GM19193 (cell line): ENCODE results near the gene AKR1C2.
"Not testable (repeated sequence)": the region's sequence is repeated elsewhere in the genome, so short reads cannot be mapped to it uniquely, and the experiment has no call there.

Experiments used
- POLR2A ChIP-seq: IDR thresholded peaks from 4 replicates; pipeline ENCODE4 v1.6.1; 2011; ENCODE audit not compliant: insufficient read depth, insufficient read length; ENCODE audit errors: extremely low read depth

The AKR1C2 gene

GRCh38 chr10:4962876-4963814 lies 40.5 kb downstream of the AKR1C2 start, which contains the start of gene AKR1C1:
AKR1C1 (plus strand) TSS chr10:4963415; CDS start chr10:4963445, 30 bp downstream.
- not testable (repeated sequence) for TF ChIP-seq POLR2A

DNA sequence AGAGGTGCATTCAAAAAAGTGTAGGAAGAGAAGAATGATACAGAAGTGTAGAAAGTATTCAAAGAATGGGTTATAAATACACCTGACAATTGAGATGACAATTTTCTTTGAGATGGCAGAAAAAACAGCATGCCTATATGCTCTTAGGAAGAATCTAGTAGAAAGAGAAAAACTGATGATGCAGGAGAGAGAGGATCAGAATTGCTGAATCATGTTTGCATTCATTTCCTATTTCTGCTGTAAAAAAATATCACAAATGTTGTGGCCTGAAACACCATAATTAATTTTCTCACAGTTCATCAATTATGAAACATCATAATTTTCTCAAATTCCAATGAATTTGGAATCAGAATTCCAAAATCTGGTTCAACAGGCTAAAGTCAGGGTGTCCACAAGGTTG lies 50.3 kb downstream of the AKR1C2 start:
- TF ChIP-seq POLR2A: no peak

DNA sequence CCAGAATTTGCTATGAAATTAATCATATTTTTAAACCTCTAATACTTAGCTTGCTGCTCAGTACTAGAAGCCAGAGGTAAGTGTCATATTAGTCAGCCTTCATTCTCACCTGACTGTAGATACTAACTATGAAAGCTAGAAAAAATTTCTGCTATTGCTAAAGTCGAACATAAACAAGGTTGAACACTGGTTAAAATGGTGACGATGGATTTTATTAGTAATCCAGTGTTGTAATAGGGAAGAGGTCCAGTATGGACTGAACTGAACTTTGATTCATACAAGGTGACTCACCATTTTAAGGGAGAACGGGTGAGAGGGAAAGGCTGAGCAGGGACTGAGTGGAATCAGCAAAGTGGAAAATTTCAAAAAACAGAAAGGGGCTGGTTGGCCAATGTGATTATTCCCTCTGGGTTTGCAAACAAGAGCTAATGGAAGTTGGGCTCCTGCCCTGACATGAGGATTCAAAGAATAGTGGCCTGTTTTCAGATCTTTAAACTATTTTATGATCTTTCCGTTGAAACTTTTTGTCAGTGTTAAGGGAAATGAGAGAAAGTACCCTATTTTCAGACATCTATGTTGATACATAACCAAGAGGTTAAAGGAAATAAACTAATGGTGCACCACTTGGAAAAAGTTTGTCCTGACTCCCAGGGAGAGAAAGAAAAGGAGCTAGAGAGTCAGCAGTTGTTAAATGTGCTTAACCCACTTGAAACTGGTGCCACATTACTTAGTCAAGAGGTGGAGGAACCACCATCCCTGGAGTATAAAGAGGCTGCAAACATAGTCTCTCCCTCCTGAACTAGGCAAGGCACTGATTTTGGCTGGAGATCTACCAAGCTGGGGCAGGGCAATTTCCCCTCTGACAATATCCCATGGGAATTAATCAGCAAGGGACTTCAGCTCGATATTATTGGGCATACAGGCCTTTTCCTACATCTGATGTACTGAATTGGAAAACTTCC lies 55.7 kb downstream of the AKR1C2 start:
- TF ChIP-seq POLR2A: no peak

DNA sequence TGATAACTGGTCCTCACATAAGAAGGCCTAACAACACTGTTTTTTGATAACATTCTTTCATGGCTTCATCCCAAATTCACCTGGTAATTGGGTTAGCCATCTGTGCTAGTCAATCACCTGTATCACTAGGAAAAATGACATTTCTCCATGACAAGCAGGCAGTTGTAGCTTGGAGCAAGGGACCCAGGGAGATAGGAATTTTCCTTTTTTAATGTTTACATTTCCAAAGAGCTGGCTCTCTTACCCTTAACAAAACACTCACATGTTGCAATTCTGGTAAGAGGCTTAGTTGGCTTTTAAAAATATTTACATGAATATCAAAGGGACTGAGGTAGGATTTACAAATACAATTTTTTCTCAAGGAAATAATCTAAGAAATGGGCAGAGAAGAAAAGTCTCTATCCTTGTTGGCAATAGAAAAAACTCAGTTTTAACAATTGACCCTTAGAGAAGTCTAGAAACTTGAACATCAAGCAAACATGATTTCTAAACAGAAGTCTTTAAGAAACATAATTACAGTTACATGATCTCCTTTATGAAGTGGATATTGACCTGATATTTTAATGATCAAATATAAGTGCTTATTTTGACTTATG lies 56.5 kb downstream of the AKR1C2 start:
- no peak for TF ChIP-seq POLR2A

GRCh38 chr10:4945766-4946717 lies 57.6 kb downstream of the AKR1C2 start:
- no peak for TF ChIP-seq POLR2A

- no peak for TF ChIP-seq POLR2A
Measured at GRCh38 chr10:4944841-4945240, 58.8 kb downstream of the AKR1C2 start.

DNA sequence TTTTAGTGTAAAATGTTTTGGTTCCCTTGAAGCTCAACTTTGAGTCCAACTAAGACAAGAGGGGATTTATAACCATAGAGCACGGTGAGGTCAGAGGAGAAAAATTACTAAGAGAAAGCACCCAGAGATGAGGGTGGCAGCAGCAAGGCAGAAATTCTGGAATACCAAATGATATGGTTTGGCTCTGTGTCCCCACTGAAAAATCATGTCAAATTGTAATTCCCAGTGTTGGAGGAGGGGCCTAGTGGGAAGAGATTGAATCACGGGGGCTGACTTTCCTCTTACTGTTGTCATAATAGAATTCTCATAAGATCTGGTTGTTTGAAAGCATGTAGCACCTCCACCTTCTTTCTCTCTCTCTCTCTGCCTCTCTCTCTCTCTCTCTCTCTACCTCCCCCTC lies 59.8 kb downstream of the AKR1C2 start:
- TF ChIP-seq POLR2A: no peak

- no peak for TF ChIP-seq POLR2A
Measured at GRCh38 chr10:4941540-4942330, 61.9 kb downstream of the AKR1C2 start.

- no peak for TF ChIP-seq POLR2A
Measured at GRCh38 chr10:4939224-4940072, 64.2 kb downstream of the AKR1C2 start.
